Activated T-cell treated with anti-CD3 and anti-CD28 coated beads, Interleukin-2, amount 50 U/mL, for 4 hours (primary cell): ENCODE measurements around the gene SSU72. TPM values are rescaled to one million over a fixed set of nuclear protein-coding genes. Genes with fewer than 3 reads are reported as not detected.
A peak's percentile ranks its signal among the peaks of the same experiment; 100 is the strongest.
"Not testable (repeated sequence)": the region's sequence is repeated elsewhere in the genome, so short reads cannot be mapped to it uniquely, and the experiment has no call there.

Experiments
- ATAC-seq, 2 donors: fragments of 200-7000 bp; cut with Tn5 transposase; one replicate each; pipeline ENCODE4 v1.10.0; 2021
- DNase-seq: peaks from one replicate; pipeline ENCODE4 v3.0.0-alpha.2; 2020
- H3K27me3 Mint-ChIP-seq: one replicate; pipeline ENCODE4 v1.8.0; 2021; ENCODE audit warnings: low read depth, mixed read lengths
- H3K36me3 Mint-ChIP-seq: one replicate; pipeline ENCODE4 v1.8.0; 2022; ENCODE audit warnings: mixed read lengths; ENCODE audit not compliant: insufficient read depth
- H3K4me1 Mint-ChIP-seq: one replicate; pipeline ENCODE4 v1.8.0; 2021; ENCODE audit warnings: low read depth, mixed read lengths
- H3K4me3 Mint-ChIP-seq: one replicate; pipeline ENCODE4 v1.8.0; 2021; ENCODE audit warnings: mild to moderate bottlenecking, moderate library complexity, mixed read lengths
- H3K9me3 Mint-ChIP-seq: one replicate; pipeline ENCODE4 v1.8.0; 2021; ENCODE audit warnings: mixed read lengths
- total RNA-seq, 3 donors: library from RNA; stranded (reverse); gene quantifications; one replicate each; pipeline ENCODE4 v1.2.1, GENCODE V29; 2021

SSU72 gene
- total RNA-seq, 3 donors from 2014 or later, result 142 to 170 (median 148) TPM

DNA sequence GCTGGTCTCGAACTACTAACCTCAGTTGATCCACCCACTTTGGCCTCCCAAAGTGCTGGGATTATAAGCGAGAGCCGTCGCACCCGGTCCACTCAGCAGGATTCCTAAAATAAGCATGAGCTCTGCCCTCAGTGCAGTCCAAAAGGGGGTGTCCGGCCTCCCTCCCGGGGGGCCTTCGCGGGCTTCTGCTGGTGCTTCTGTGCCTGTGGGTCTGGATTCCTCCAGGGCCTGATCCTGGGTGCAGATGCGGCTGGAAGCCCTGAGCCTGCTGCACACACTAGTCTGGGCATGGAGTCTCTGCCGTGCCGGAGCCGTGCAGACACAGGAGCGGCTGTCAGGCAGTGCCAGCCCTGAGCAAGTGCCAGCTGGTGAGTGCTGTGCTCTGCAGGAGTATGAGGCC is 57.7 kb downstream of the SSU72 start:
- H3K4me1 Mint-ChIP-seq, DNase-seq, H3K27me3 Mint-ChIP-seq, ATAC-seq, H3K9me3 Mint-ChIP-seq, H3K36me3 Mint-ChIP-seq, H3K4me3 Mint-ChIP-seq: not testable (repeated sequence)

DNA sequence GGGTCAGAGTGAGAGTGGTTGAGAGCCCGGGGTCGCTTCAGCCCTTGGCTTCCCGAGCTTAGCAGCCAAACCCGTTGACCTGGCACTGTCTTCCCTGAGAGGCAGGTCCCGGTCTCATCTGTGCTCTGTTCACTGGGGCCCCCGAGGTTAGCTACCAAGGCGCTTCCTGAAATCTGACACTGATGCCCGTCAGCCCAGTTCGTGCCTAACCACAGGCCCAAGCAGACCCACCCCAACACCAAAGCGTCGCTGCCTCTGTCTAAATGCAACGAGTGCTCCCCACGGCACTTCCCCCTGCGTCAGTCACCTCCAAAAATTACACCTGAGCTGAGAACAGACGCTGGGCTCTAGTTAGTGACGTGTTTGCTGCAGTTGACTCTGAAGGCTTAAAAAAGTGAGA is 60.3 kb downstream of the SSU72 start:
- not testable (repeated sequence) for H3K4me1 Mint-ChIP-seq, H3K9me3 Mint-ChIP-seq, H3K36me3 Mint-ChIP-seq, H3K4me3 Mint-ChIP-seq, H3K27me3 Mint-ChIP-seq, ATAC-seq, DNase-seq

DNA sequence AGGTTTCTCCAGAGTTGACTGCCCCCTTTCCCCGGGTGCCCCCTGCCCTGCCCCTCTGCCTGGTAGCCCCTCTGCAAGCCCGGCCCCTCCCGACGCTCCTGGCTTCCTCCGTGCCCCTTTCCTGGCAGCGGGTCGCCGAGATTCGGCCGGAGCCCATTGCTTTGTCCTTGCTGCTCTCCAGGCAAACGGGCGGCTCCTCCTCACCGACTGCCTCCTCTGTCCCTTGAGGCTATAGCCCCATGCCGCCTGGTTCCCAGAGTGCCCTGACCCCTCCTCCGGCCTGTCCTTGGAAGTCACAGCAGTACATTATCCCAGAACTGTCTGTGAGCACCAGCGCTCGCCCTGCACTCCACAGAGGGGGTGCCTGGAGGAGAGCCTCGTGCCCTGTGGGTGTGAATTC is 61.0 kb downstream of the SSU72 start:
- peak overlapping the region; percentile 80 for H3K4me3 Mint-ChIP-seq
- not testable (repeated sequence) for H3K27me3 Mint-ChIP-seq, H3K36me3 Mint-ChIP-seq, DNase-seq, H3K9me3 Mint-ChIP-seq, H3K4me1 Mint-ChIP-seq, ATAC-seq

DNA sequence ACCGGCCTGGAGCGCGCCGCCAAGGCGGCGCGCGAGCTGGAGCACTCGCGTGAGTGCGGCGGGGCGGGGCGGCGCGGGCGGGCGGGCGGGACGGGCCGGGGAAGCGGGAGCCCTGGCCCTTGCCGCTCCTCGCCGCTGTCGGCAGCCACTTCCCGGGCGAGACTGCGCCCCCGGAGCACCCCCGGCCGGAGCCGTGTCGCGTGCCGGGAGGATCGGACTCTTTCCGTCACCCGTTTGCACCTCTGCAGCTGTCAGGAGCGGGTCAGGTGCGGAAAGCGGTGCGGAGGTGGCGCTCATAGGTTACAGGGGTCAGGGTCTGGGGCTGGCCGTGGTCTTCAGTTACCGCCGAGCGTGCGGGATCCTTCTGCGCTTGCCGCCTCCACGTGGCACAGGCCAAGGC is 62.2 kb downstream of the SSU72 start:
- not testable (repeated sequence) for H3K36me3 Mint-ChIP-seq, H3K4me1 Mint-ChIP-seq, H3K9me3 Mint-ChIP-seq, DNase-seq, H3K27me3 Mint-ChIP-seq
- peak overlapping the region; percentile 83 for H3K4me3 Mint-ChIP-seq
- peak; percentile 35 to 37 for ATAC-seq

DNA sequence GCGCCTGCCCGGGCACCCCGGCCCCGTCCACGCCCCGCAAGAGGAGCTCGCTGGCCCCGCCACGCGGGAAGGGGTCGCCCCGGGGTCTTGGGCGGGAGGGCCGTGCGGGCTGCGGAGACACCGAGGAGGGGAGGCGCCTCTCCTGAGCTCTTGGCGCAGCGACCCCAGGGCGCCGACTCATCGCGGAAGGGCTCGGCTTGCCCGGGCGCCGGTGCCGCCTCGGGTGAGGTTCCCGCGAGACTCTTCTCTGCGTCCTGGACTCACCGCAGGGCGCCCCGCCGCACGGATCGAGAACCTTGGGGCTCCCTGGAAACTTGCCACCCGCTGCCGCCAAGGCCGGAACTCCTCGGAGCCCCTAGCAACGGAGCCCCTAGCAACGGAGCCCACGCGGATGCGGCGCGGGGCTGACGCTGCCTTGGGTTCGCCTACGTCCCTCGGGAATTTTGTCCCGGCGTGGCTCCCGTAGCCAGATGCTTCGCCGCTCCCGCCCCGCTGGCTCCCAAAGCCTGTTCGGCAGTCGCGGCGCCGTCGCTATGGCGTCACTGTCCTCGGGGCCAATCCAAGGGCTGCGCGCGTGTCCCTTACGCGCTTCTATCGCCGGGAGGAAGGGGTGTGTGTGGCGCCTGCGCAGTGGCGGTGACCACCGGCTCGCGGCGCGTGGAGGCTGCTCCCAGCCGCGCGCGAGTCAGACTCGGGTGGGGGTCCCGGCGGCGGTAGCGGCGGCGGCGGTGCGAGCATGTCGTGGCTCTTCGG is 63.0 kb downstream of the SSU72 start, which contains the start of gene ATAD3A:
Gene ATAD3A (plus strand): TSS at position 630 of the 753 bp plus-strand sequence. CDS start 107 bp downstream, at position 737.
- H3K4me1 Mint-ChIP-seq, result peaks cover 8% of the 10 kb centered on the region
- H3K36me3 Mint-ChIP-seq, result no peaks in the 10 kb centered on the region
- ATAC-seq, result peak; percentile 94 to 95
- no peaks in the 10 kb centered on the region for H3K27me3 Mint-ChIP-seq
- peak; percentile 96 for DNase-seq
- no peaks in the 10 kb centered on the region for H3K9me3 Mint-ChIP-seq
- H3K4me3 Mint-ChIP-seq, result peak within 1 kb of the TSS; percentile 91

DNA sequence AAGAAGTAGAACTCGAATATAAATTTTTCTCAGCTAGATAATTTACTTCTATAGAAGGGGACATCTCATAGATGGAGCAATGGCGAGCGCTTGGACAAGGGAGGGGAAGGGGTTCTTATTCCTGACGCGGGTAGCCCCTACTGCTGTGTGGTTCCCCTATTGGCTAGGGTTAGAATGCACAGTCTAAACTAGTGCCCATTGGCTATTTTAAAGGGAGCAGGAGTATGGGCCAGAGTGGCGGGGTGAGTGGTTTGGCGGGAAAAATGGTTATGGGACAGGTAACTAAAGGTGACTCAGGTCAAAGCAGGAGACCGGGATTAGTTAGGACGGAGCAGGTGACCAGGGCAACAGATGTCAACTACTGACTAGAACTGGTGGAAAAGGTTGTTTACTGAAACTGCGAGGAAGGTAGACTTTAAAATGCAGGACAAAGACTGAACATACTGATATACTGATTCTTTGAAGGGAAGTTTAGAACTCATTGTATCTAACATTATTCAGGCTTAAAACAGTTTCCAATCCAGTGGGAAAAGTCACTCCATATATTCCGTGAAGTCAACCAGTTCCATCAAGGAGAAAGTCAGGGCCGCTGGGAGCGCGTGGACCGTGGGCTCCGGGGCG is 63.6 kb downstream of the SSU72 start:
- no peak for ATAC-seq

DNA sequence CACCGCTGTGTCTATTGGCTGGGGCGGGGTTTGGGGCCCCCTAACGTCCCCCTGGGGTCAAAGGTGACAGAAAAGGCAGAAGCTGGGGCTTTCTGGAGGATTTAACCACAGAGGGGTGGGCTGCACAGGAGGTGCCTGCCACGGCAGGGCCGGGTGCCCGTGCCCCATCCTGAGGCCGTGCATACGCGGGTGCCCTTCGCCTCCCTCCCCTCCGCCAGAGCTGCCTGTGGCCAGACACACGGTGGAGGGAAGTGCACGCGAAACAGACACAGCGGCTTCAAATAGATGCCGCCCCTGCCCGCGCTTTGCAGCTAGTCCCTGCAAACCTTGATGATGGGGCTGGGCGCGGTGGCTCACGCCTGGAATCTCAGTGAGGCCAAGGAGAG is 65.2 kb downstream of the SSU72 start:
- not testable (repeated sequence) for DNase-seq, H3K4me3 Mint-ChIP-seq, H3K27me3 Mint-ChIP-seq, H3K36me3 Mint-ChIP-seq, H3K9me3 Mint-ChIP-seq, ATAC-seq
- H3K4me1 Mint-ChIP-seq, result peaks cover 17% of the 10 kb centered on the region

More for the DNA sequence above, 63.6 kb downstream of the SSU72 start:
- Mint-ChIP-seq H3K4me1 (peaks cover 8% of the 10 kb centered on the region), H3K4me3 (peak overlapping the region; percentile 91), H3K27me3 (no peaks in the 10 kb centered on the region), H3K9me3 (no peaks in the 10 kb centered on the region), H3K36me3 (no peaks in the 10 kb centered on the region)
- no peak for DNase-seq

DNA sequence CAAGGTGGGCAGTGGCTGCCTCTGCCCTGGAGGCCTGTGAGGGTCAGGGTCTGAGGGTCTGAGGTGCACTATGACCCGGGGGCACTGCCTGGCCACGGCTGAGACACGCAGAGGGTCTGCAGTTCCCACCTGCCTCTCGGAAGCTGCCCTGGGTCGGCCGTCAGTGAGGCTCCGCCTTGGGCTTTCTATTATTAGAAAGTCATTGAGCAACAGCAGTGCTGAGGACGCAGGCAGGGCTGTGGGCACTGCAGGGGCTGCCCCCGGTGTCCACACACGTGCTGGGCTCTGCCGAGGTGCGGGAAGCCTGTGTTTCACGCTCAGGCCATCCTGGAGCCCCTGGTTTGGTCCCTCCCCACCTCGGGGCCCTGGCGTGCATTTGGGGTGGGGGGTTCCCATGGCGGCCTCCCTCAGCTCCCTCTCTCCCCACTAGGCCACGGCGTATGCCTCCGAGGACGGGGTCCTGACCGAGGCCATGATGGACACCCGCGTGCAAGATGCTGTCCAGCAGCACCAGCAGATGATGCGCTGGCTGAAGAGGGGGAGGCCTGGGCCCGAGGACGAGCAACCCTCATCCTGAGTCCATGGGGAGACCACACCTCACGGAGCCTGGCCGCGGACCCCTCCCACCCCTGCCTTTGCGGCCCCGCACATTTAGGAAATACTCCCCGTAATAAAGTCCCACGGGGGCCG is 65.7 kb downstream of the SSU72 start:
- H3K9me3 Mint-ChIP-seq, H3K36me3 Mint-ChIP-seq, ATAC-seq, H3K4me3 Mint-ChIP-seq, DNase-seq, H3K27me3 Mint-ChIP-seq: not testable (repeated sequence)
- peaks cover 17% of the 10 kb centered on the region for H3K4me1 Mint-ChIP-seq

DNA sequence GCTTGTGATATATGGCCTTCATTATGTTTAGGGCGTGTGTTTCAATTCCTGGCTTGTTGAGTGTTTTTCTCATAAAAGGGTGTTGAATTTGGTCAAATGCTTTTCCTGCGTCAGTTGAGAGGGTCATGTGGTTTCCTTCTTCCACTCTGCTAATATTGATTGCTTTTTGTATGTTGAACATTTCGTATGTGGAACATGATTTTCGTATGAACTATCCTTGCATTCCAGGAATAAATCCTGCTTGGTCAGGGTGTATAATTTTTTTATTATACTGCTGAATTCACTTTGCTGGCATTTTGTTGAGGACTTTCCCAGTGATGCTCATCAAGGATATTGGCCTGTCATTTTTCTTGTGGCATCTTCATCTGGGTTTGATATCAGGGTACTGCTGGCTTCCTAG is 67.4 kb downstream of the SSU72 start:
- DNase-seq, result no peak
- ATAC-seq, result no peak
- H3K9me3 Mint-ChIP-seq, result no peaks in the 10 kb centered on the region
- peaks cover 14% of the 10 kb centered on the region for H3K4me1 Mint-ChIP-seq
- H3K4me3 Mint-ChIP-seq, result no peak overlapping the region
- H3K27me3 Mint-ChIP-seq, result no peaks in the 10 kb centered on the region
- H3K36me3 Mint-ChIP-seq, result no peaks in the 10 kb centered on the region

DNA sequence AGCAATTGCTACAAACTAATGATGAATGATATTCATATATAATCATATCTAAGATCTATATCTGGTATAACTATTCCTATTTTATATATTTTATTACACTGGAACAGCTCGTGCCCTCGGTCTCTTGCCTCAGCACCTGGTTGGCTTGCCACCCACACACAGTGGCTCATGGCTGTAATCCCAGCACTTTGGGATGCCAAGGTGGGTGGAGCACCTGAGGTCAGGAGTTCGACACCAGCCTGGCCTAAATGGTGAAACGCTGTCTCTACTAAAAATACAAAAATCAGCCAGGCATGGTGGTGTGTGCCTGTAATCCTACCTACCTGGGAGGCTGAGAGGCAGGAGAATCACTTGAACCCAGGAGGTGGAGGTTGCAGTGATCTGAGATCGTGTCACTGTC is 68.9 kb downstream of the SSU72 start:
- not testable (repeated sequence) for DNase-seq, H3K36me3 Mint-ChIP-seq, H3K4me3 Mint-ChIP-seq, ATAC-seq, H3K4me1 Mint-ChIP-seq, H3K27me3 Mint-ChIP-seq, H3K9me3 Mint-ChIP-seq

DNA sequence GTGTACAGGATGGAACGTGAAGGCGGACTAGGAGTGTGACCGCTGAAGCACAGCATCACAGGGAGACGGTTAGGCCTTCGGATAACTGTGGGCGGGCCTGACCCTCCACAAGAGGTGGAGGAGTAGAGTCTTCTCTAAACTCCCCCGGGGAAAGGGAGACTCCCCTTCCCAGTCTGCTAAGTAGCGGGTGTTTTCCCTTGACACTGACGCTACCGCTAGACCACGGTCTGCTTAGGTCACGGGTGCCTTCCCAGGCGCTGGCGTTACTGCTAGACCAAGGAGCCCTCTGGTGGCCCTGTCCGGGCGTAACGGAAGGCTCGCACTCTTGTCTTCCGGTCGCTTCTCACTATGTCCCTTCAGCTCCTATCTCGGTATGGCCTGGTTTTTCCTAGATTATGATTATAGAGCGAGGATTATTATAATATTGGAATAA is 69.3 kb downstream of the SSU72 start:
- H3K27me3 Mint-ChIP-seq, H3K9me3 Mint-ChIP-seq, H3K36me3 Mint-ChIP-seq, DNase-seq, H3K4me1 Mint-ChIP-seq: not testable (repeated sequence)
- peak; percentile 63 to 68 for ATAC-seq
- H3K4me3 Mint-ChIP-seq, result peak overlapping the region; percentile 62

DNA sequence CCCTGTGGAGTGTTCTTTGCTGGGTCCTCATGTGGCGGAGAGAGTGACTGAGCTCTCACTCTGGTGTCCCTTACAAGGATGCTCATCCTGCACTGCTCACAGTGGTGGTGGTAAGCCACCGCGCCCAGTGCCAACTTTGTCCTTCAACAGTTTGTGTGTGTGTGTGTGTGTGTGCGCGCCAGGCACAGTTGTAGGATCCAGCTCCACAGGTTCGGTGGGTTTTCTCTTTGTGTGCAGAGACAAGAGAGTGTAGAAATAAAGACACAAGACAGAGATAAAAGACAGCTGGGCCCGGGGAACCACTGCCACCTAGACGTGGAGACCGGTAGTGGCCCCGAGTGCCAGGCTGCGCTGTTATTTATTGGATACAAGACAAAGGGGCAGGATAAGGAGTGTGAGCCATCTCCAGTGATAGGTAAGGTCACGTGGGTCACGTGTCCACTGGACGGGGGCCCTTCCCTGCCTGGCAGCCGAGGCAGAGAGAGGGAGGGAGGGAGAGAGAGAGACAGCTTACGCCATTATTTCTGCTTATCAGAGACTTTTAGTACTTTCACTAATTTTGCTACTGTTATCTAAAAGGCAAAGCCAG is 69.8 kb downstream of the SSU72 start:
- H3K9me3 Mint-ChIP-seq, H3K36me3 Mint-ChIP-seq, H3K4me1 Mint-ChIP-seq, H3K27me3 Mint-ChIP-seq: not testable (repeated sequence)
- peak; percentile 70 to 76 for ATAC-seq
- peak; percentile 57 for DNase-seq
- H3K4me3 Mint-ChIP-seq, result peak overlapping the region; percentile 62

DNA sequence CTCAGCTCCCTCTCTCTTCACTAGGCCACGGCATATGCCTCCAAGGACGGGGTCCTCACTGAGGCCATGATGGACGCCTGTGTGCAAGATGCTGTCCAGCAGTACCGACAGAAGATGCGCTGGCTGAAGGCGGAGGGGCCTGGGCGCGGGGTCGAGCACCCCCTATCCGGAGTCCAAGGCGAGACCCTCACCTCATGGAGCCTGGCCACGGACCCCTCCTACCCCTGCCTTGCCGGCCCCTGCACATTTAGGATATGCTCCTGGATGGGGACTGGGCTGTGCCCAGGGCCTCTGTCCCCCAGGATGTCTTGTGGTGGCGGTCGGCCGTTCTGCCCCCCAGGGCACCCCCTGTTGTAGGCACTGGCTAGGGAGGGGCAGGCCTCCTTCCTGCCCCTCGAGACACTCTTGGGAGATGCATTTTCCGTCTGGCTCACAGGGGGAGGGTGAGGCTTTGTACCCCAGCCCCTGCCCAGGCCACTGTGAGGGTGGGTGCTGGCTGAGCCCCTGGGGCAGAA is 79.1 kb downstream of the SSU72 start:
- H3K27me3 Mint-ChIP-seq, DNase-seq, H3K4me3 Mint-ChIP-seq, H3K4me1 Mint-ChIP-seq, H3K9me3 Mint-ChIP-seq, ATAC-seq: not testable (repeated sequence)
- H3K36me3 Mint-ChIP-seq, result peaks cover 24% of the 10 kb centered on the region

DNA sequence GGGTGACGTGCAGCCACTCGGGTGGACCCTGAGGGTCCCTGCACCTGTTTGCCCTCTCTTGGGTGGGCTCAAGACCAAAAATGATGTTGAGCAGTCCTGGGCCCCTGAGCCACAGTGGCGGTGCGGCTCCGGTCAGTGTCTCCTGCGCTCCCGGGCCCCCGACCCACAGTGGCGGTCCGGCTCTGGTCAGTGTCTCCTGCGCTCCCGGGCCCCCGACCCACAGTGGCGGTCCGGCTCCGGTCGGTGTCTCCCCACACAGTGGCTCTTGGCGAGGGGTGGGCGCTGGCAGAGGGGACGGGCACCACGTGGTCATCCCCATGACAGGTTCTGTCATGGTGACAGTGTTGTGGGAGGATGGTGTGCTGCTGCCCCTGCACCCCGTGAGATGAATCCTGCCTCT is 80.4 kb downstream of the SSU72 start:
- not testable (repeated sequence) for DNase-seq, H3K4me3 Mint-ChIP-seq, ATAC-seq, H3K9me3 Mint-ChIP-seq, H3K27me3 Mint-ChIP-seq, H3K4me1 Mint-ChIP-seq
- H3K36me3 Mint-ChIP-seq, result peaks cover 29% of the 10 kb centered on the region
